Measurements from ENCODE around the gene UBE2L5.
A peak's percentile ranks its signal among the peaks of the same experiment; 100 is the strongest.

The UBE2L5 gene

GRCh38 chr13:30464496-30465342 lies 42.4 kb downstream of the UBE2L5 start:
- in situ Hi-C loops (cut with MboI; ENCODE audit: low pct_unique_long_range_greater_than_20kb, low sequenced_read_pairs), result no loop called here
- DNase-seq, result peak; percentile 80

DNA sequence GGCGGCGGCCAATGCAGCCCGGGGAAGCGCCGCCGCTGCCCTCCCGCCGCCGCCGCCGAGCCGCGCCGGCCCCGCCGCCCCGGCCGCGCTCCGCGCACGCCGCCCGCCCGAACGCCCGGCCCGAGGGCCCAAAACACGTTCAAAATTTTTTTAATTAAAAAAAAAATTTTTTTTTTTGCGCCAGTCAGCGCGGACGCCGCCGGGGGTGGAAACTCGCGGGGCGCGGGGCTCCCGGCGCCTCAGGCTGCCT lies 43.0 kb downstream of the UBE2L5 start:
- no peak for DNase-seq
- in situ Hi-C loops (cut with MboI; ENCODE audit: low pct_unique_long_range_greater_than_20kb, low sequenced_read_pairs), result no loop called here

- in situ Hi-C loops (cut with MboI; ENCODE audit: low pct_unique_long_range_greater_than_20kb, low sequenced_read_pairs), result no loop called here
- DNase-seq, result peak; percentile 99
Measured at GRCh38 chr13:30465593-30466357, 43.5 kb downstream of the UBE2L5 start, which contains the start of gene HMGB1. Gene HMGB1, minus strand, starts transcription at chr13:30465936. Its CDS starts 2,256 bp downstream, at chr13:30463680.

DNA sequence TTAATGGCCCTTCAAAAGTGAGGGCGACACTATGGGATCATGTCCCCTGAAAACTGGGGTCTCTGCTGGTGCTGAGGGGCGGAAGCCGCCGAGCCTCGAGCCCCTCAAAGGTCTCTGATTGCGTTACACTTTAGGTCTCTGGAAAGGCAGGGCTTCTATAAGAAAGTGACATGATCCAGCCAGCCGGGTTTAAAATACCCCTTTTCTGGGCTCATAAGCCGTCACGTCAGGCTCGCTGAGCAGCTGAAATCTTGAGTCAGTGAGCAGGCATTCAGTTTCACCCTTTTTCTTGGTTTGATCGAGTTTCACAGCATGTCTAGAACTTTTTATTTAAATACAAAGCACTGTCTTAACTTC lies 44.0 kb downstream of the UBE2L5 start:
- in situ Hi-C loops (cut with MboI; ENCODE audit: low pct_unique_long_range_greater_than_20kb, low sequenced_read_pairs), result no loop called here
- DNase-seq, result no peak

GRCh38 chr13:30466841-30467252 lies 44.6 kb downstream of the UBE2L5 start:
- peak; percentile 82 for DNase-seq
- in situ Hi-C loops (cut with MboI; ENCODE audit: low pct_unique_long_range_greater_than_20kb, low sequenced_read_pairs), result no loop called here

DNA sequence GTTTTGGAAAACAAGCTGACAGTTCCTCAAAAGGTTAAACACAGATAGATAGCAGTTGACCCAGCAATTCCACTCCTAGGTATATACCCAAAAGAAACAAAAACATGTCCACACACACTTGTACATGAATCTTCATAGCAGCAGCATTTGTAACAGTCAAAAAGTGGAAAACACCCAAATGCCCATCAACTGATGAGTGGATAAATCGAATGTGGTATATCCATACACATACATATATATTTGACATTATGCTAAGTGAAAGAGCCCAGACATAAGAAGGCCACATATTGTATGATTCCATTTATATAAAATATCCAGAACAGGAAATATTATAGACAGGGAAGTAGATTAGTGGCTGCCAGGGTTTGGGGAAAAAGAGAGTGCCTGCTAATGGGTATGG lies 51.4 kb downstream of the UBE2L5 start:
- DNase-seq, result no peak
- in situ Hi-C loops (cut with MboI; ENCODE audit: low pct_unique_long_range_greater_than_20kb, low sequenced_read_pairs), result no loop called here

GRCh38 chr13:30477346-30478195 lies 55.3 kb downstream of the UBE2L5 start:
- DNase-seq, result peak; percentile 67

More at GRCh38 chr13:30477346-30478195, 55.3 kb downstream of the UBE2L5 start:
- in situ Hi-C loops (cut with MboI; ENCODE audit: low pct_unique_long_range_greater_than_20kb, low sequenced_read_pairs), result no loop called here
